Panc1 (cell line): ENCODE data around the gene SP4. TPM values are rescaled to one million over a fixed set of nuclear protein-coding genes. Genes with fewer than 3 reads are reported as not detected.

ENCODE experiments used
- ATAC-seq: fragments of 200-7000 bp; cut with Tn5 transposase; 2 replicates; pipeline ENCODE4 v1.9.1; 2020; ENCODE audit warnings: mild to moderate bottlenecking, moderate library complexity
- BruUV-seq: library from RNA; stranded (reverse); fragments of 400-500 nt; replicated peaks from 2 replicates; lab custom pipeline; 2021; lab: Mats Ljungman, UMichigan
- CTCF ChIA-PET: fragments of 300-600 bp; sonication (Branson Sonifier 250); formaldehyde crosslinking; loops from one replicate; lab custom pipeline; 2022; ENCODE audit warnings: antibody characterized with exemption; lab: Charles Lee
- POLR2A ChIA-PET: fragments of 300-600 bp; sonication (Branson Sonifier 250); formaldehyde crosslinking; loops from one replicate; lab custom pipeline; 2022; ENCODE audit warnings: antibody characterized with exemption; lab: Charles Lee
- DNase-seq: peaks from one replicate; pipeline ENCODE4 v3.0.0-alpha.2; 2010; ENCODE audit warnings: low read depth, low spot score
- H3K27ac ChIP-seq: 2 replicates; pipeline ENCODE4 v1.5.1; 2011; ENCODE audit warnings: mild to moderate bottlenecking, low read length, inconsistent platforms
- H3K27me3 ChIP-seq: fragments of 200-500 bp; sonication (Bioruptor generic); 2 replicates; pipeline ENCODE4 v1.6.0; 2014; ENCODE audit warnings: low read length, inconsistent platforms; ENCODE audit not compliant: control insufficient read depth, insufficient read depth
- H3K36me3 ChIP-seq: fragments of 200-500 bp; sonication (Bioruptor generic); 2 replicates; pipeline ENCODE4 v1.5.1; 2014; ENCODE audit warnings: inconsistent platforms, mild to moderate bottlenecking, low read length, moderate library complexity; ENCODE audit not compliant: control insufficient read depth, insufficient read depth
- H3K4me1 ChIP-seq: 2 replicates; pipeline ENCODE4 v1.5.1; 2011; ENCODE audit warnings: inconsistent platforms, mild to moderate bottlenecking, low read length, moderate library complexity; ENCODE audit not compliant: control insufficient read depth, insufficient read depth
- H3K4me3 ChIP-seq, 2 experiments: 2 replicates each; pipeline ENCODE4 v1.5.1; 2011 to 2012; ENCODE audit warnings: low read depth in 2 of 2, low read length in 2 of 2, mild to moderate bottlenecking in 2 of 2, inconsistent platforms in 1 of 2, moderate library complexity in 1 of 2
- H3K9me3 ChIP-seq: fragments of 200-500 bp; sonication (Bioruptor generic); 2 replicates; pipeline ENCODE4 v1.5.1; 2014; ENCODE audit warnings: low read depth, mild to moderate bottlenecking, inconsistent platforms, low read length, moderate library complexity; ENCODE audit not compliant: control insufficient read depth, insufficient read depth
- POLR2AphosphoS5 ChIP-seq: IDR thresholded peaks from 2 replicates; pipeline ENCODE4 v1.6.1; 2012; ENCODE audit warnings: mild to moderate bottlenecking, low read depth, low read length, moderate library complexity
- SIN3A ChIP-seq: IDR thresholded peaks from 2 replicates; pipeline ENCODE4 v1.6.1; 2012; ENCODE audit warnings: low read depth, mild to moderate bottlenecking, low read length, moderate library complexity, borderline replicate concordance; ENCODE audit not compliant: insufficient read depth
- TCF7L2 ChIP-seq: IDR thresholded peaks from 2 replicates; pipeline ENCODE4 v1.6.1; 2011; ENCODE audit warnings: mild to moderate bottlenecking, low read depth, low read length, inconsistent platforms
- in situ Hi-C: cut with HindIII; loops from 2 replicates; pipeline ENCODE4 v1.10.0; 2016; ENCODE audit warnings: low sequenced_read_pairs, low pct_unique_long_range_greater_than_20kb
- intact Hi-C: fragments of 100-400 bp; cut with micrococcal nuclease; formaldehyde crosslinking; loops from one replicate; pipeline ENCODE4 v1.10.0; 2022; ENCODE audit not compliant: unreplicated experiment
- total RNA-seq: library from RNA; stranded (reverse); gene quantifications from one replicate; pipeline ENCODE4 v1.2.1, GENCODE V29; 2021; ENCODE audit not compliant: unreplicated experiment
- TF ChIP-seq, protein P1 (sequence below): fragments of 450-650 bp; IDR thresholded peaks from 2 replicates; pipeline ENCODE4 v1.5.1; 2017; ENCODE audit warnings: mild to moderate bottlenecking
- TF ChIP-seq, protein P2 (sequence below), 2 experiments: IDR thresholded peaks; 2 replicates each; pipeline ENCODE4 v1.6.1; 2011 to 2012; ENCODE audit warnings: low read depth in 2 of 2, control low read depth in 1 of 2, low read length in 1 of 2, mild to moderate bottlenecking in 1 of 2, moderate library complexity in 1 of 2; ENCODE audit not compliant: insufficient read depth in 1 of 2

Gene SP4
- total RNA-seq, 1 experiment from 2014 or later: 10.4 TPM

DNA sequence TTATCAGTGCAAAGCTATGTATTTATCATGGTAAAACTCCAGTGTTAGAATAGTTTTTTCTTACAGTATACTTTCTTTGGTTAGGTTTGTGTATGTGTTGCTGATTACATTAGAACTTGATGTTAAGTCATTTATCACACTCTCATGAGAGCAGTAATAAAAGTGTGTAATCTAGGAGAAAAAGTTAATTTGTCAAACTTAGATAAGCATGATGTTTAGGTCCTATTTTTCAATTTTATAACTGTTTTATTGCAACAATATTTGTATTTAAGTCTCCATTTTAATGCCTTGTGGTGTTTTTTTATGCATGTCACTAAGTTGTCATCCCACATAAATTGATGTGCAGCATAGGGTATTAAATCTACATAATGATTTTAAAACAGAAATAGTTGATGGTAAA, 86.2 kb downstream of the SP4 start:
- H3K4me1 ChIP-seq: no peaks in the 10 kb centered on the region
- intact Hi-C loops (no loop called here), in situ Hi-C loops (no loop called here)
- H3K27me3 ChIP-seq: no peaks in the 10 kb centered on the region
- no peak for ATAC-seq
- H3K36me3 ChIP-seq: no peaks in the 10 kb centered on the region
- no peak overlapping the region for H3K4me3 ChIP-seq
- TF ChIP-seq, protein P1, sequence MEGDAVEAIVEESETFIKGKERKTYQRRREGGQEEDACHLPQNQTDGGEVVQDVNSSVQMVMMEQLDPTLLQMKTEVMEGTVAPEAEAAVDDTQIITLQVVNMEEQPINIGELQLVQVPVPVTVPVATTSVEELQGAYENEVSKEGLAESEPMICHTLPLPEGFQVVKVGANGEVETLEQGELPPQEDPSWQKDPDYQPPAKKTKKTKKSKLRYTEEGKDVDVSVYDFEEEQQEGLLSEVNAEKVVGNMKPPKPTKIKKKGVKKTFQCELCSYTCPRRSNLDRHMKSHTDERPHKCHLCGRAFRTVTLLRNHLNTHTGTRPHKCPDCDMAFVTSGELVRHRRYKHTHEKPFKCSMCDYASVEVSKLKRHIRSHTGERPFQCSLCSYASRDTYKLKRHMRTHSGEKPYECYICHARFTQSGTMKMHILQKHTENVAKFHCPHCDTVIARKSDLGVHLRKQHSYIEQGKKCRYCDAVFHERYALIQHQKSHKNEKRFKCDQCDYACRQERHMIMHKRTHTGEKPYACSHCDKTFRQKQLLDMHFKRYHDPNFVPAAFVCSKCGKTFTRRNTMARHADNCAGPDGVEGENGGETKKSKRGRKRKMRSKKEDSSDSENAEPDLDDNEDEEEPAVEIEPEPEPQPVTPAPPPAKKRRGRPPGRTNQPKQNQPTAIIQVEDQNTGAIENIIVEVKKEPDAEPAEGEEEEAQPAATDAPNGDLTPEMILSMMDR: no peak
- no peak for TF ChIP-seq TCF7L2
- TF ChIP-seq SIN3A: no peak
- TF ChIP-seq, protein P2, sequence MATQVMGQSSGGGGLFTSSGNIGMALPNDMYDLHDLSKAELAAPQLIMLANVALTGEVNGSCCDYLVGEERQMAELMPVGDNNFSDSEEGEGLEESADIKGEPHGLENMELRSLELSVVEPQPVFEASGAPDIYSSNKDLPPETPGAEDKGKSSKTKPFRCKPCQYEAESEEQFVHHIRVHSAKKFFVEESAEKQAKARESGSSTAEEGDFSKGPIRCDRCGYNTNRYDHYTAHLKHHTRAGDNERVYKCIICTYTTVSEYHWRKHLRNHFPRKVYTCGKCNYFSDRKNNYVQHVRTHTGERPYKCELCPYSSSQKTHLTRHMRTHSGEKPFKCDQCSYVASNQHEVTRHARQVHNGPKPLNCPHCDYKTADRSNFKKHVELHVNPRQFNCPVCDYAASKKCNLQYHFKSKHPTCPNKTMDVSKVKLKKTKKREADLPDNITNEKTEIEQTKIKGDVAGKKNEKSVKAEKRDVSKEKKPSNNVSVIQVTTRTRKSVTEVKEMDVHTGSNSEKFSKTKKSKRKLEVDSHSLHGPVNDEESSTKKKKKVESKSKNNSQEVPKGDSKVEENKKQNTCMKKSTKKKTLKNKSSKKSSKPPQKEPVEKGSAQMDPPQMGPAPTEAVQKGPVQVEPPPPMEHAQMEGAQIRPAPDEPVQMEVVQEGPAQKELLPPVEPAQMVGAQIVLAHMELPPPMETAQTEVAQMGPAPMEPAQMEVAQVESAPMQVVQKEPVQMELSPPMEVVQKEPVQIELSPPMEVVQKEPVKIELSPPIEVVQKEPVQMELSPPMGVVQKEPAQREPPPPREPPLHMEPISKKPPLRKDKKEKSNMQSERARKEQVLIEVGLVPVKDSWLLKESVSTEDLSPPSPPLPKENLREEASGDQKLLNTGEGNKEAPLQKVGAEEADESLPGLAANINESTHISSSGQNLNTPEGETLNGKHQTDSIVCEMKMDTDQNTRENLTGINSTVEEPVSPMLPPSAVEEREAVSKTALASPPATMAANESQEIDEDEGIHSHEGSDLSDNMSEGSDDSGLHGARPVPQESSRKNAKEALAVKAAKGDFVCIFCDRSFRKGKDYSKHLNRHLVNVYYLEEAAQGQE (IDR thresholded peaks at IDR 0.05; ENCODE audit: insufficient read depth in 1 of 2, low read depth in 2 of 2, low read length in 1 of 2): no peak
- TF ChIP-seq POLR2AphosphoS5: no peak
- no peak overlapping the region for H3K27ac ChIP-seq
- BruUV-seq: no TSS peak
- POLR2A ChIA-PET: no interaction called here
- no peak for DNase-seq
- CTCF ChIA-PET: no interaction called here
- H3K9me3 ChIP-seq: no peaks in the 10 kb centered on the region

DNA sequence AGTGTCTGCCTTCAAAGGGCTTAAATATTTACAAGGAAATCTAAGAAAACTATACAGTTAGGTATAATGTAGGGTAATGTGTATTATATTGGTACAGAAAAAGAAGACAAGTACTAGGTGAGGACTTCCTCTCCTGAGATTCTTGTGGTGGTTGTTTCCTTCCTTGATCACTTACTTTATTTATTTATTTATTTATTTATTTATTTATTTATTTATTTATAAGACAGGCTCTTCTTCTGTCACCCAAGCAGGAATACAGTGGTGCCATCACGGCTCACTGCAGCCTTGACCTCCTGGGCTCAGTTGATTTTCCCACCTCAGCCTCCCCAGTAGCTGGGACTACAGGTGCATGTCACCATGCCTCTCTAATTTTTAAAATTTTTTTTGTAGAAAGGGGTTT, 96.8 kb downstream of the SP4 start:
- in situ Hi-C loops (no loop called here), intact Hi-C loops (no loop called here)
- H3K36me3 ChIP-seq: no peaks in the 10 kb centered on the region
- ATAC-seq (no peak), DNase-seq (no peak)
- no TSS peak for BruUV-seq
- H3K4me1 ChIP-seq: no peaks in the 10 kb centered on the region
- no peaks in the 10 kb centered on the region for H3K9me3 ChIP-seq
- no peaks in the 10 kb centered on the region for H3K27me3 ChIP-seq
- TF ChIP-seq POLR2AphosphoS5 (no peak), TCF7L2 (no peak), SIN3A (no peak)
- TF ChIP-seq, protein P1: no peak
- TF ChIP-seq, protein P2 (IDR thresholded peaks at IDR 0.05; ENCODE audit: insufficient read depth in 1 of 2, low read depth in 2 of 2, low read length in 1 of 2): no peak
- ChIA-PET CTCF (no interaction called here), POLR2A (no interaction called here)
- H3K27ac ChIP-seq: no peak overlapping the region
- no peak overlapping the region for H3K4me3 ChIP-seq
